A549 (cell line): Measurements from ENCODE around the gene ARID1B.

Source experiments
- MAZ ChIP-seq: fragments of 150-350 bp; IDR thresholded peaks from 2 replicates; pipeline ENCODE4 v1.6.1; 2014; ENCODE audit warnings: antibody characterized with exemption, low read depth, low read length, borderline replicate concordance
- POLR2A ChIP-seq: IDR thresholded peaks from 2 replicates; pipeline ENCODE4 v1.6.1; 2012; ENCODE audit warnings: mild to moderate bottlenecking, low read length
- REST ChIP-seq: fragments of 200-600 bp; sonication (generic); IDR thresholded peaks from 2 replicates; pipeline ENCODE4 v1.6.1; 2016; ENCODE audit warnings: antibody characterized with exemption, mild to moderate bottlenecking, moderate library complexity
- RFX5 ChIP-seq: fragments of 450-650 bp; IDR thresholded peaks from 2 replicates; pipeline ENCODE4 v1.7.1; 2014; ENCODE audit warnings: antibody characterized with exemption, mild to moderate bottlenecking, moderate library complexity
- SMC3 ChIP-seq: fragments of >200 bp; sonication (Bioruptor Twin); formaldehyde crosslinking; IDR thresholded peaks from 3 replicates; pipeline ENCODE4 v1.6.1; 2018; ENCODE audit warnings: inconsistent platforms
- TF ChIP-seq, protein P1 (sequence below): fragments of >200 bp; sonication (Bioruptor Twin); formaldehyde crosslinking; IDR thresholded peaks from 3 replicates; pipeline ENCODE4 v1.5.1; 2016

- TF ChIP-seq, protein P1, sequence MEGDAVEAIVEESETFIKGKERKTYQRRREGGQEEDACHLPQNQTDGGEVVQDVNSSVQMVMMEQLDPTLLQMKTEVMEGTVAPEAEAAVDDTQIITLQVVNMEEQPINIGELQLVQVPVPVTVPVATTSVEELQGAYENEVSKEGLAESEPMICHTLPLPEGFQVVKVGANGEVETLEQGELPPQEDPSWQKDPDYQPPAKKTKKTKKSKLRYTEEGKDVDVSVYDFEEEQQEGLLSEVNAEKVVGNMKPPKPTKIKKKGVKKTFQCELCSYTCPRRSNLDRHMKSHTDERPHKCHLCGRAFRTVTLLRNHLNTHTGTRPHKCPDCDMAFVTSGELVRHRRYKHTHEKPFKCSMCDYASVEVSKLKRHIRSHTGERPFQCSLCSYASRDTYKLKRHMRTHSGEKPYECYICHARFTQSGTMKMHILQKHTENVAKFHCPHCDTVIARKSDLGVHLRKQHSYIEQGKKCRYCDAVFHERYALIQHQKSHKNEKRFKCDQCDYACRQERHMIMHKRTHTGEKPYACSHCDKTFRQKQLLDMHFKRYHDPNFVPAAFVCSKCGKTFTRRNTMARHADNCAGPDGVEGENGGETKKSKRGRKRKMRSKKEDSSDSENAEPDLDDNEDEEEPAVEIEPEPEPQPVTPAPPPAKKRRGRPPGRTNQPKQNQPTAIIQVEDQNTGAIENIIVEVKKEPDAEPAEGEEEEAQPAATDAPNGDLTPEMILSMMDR = no peak
- no peak for TF ChIP-seq SMC3
- TF ChIP-seq POLR2A = no peak
- TF ChIP-seq REST = no peak
- TF ChIP-seq RFX5 = no peak
- TF ChIP-seq MAZ = no peak
Measured at GRCh38 chr6:157037165-157037564, 260.0 kb downstream of the ARID1B start.
